RPMI8226 (cell line): Measurements from ENCODE around the gene ZNF573.
A peak's percentile ranks its signal among the peaks of the same experiment; 100 is the strongest.
"Not testable (repeated sequence)": the region's sequence is repeated elsewhere in the genome, so short reads cannot be mapped to it uniquely, and the experiment has no call there.

Source experiments
- DNase-seq: peaks from one replicate; pipeline ENCODE4 v3.0.0-alpha.2; 2015

ZNF573 gene

DNA sequence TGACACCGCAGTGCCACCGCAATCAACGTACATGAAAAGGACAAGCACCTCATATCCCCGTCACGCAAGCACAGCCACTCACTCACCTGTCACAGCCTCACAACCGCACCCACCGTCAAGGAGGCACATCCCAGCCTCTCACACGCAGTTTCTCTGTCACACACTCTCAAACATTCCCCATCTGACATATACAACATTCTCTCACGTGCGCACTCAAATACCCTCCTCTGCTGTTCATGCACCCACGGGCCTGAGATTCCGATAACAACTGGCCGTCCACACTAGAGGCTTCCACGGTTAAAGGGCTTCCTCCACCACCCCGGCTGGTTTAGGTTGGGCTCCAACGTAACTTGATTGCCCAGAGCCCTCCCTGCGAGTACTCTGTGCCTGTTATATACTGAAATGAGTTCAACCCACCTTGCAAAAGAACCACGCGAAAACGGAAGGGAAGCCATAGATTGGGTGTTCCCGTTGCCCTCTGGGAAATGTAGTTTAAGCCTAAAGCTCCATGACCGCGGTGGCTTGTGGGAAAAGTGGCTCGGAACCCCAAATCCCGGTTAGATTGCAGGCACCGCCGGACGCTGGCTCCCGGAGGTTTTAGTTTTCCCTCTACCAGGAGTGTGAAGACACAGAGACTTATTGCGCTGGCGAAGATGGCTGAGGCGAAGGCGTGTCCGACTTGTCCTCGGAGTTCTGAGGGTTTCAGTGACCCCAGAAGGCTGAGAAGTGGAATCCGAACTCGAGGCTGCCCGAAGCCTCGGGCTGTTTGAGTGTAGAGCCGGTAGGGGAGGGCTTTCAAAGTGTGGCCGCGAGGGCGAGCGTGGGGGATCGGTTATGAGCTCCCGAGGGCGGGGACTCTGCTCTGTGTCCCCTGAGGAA lies at the start of gene ZNF573:
Gene ZNF573 (minus strand): TSS at position 460 of the 879 bp plus-strand sequence. CDS start 5,857 bp downstream, outside the sequence.
- DNase-seq = peak; percentile 83

DNA sequence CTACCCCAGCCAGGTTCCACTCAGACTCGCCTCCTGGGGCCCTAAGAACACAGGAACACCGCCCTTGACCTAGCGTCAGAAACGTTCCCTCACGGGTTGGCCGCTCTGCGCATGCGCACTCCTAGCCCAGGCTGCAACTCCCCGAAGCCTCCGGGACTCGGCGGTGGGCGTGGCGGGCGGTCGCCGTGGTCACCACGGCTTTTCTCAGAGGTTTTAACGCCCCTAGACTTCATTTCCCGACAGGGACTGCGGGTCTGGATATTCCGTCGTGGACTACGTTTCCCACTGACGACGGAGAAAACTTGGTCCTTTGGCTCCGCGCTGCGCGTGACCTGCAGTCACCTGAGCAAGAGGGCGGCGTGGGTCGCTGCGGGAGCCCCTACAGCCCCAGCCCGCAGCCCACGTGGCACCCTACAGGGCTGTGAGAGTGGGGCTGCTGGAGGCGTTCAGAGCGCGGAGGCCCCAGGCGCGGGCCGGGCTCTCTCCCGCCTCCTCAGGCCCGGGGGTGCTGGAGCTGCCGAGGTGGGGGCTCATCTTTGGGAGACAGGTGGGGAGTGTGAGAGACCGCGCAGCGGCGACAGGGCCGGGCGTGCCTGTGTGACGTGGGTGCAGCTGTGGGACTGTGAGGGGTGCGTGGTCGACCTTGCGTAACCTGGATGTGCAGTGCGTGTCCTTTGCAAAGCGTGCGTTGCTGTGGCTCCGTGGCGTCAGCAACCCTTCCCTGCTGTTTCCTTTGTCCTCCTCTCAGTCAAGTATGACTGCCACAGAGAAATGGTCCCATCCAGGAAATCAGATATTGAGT lies 38.0 kb upstream of the ZNF573 start:
- no peak for DNase-seq

DNA sequence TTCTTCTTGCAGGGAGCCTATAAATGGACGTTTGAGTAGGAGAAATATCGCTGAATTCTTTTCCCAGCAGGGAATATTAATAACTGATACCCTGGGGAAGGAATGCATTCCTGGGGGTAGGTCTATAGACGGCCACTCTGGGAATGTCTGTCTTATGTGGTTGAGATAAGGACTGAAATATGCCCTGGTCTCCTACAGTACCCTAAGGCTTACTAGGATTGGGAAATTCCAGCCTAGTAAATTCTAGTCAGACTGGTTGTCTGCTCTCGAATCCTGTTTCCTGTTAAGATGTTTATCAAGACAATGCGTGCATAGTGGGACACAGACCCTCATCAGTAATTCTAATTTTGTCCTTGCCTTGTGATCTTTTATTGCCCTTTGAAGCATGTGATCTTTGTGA lies 36.2 kb upstream of the ZNF573 start:
- DNase-seq = not testable (repeated sequence)

DNA sequence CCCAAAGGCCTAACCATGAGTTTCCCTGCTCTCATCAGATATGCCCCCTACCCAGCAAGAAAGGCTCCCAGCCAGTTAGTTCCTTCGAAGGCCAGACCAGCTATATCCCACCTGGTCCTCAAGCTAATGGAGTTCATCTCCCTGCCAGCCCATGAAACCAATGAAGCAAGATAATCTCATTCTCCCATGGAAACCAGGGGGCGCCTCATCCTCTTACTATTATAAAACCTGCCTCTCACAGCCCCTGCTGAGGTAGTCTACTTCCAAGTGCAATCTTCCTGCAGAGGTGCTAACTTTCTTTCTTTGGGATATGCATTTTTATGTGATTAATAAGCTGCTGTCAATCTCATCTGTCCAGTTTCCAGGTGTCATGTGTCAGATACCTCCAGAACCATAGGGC lies 34.0 kb upstream of the ZNF573 start:
- DNase-seq = no peak

DNA sequence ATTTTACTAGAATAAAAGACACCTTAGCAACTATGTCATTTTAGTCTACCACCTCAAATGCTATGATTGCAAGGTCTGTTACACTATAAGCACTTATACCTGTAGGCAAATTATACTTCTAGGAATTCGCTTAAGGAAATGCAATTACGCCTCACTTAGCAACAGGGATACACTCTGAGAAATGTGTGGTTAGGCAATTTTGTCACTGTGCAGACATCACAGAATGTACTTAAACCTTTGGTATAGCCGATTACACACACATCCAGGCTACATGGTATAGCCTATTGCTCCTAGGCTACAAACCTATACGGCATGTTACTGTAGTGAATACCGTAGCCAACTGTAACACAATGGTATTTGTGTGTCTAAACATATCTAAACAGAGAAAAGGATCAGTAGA lies 30.0 kb upstream of the ZNF573 start:
- no peak for DNase-seq

DNA sequence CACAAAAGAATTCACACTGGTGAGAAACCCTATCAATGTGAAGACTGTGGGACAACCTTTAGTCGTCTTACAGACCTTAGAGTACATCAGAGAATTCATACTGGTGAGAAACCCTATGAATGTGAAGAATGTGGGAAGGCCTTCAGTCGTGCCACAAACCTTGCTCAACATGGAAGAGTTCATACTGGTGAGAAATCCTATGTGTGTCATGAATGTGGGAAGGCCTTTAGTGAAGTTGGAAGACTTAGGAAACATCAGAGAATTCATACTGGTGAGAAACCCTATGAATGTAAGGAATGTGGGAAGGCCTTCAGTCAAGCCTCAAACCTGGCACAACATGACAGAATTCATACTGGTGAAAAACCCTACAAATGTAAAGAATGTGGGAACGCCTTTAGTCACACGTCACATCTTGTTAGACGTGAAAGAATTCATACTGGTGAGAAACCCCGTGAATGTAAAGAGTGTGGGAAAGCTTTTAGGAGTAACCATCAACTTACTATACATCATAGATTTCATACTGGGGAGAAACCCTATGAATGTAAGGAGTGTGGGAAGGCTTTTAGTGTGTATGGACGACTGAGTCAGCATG lies 24.0 kb upstream of the ZNF573 start:
- no peak for DNase-seq

DNA sequence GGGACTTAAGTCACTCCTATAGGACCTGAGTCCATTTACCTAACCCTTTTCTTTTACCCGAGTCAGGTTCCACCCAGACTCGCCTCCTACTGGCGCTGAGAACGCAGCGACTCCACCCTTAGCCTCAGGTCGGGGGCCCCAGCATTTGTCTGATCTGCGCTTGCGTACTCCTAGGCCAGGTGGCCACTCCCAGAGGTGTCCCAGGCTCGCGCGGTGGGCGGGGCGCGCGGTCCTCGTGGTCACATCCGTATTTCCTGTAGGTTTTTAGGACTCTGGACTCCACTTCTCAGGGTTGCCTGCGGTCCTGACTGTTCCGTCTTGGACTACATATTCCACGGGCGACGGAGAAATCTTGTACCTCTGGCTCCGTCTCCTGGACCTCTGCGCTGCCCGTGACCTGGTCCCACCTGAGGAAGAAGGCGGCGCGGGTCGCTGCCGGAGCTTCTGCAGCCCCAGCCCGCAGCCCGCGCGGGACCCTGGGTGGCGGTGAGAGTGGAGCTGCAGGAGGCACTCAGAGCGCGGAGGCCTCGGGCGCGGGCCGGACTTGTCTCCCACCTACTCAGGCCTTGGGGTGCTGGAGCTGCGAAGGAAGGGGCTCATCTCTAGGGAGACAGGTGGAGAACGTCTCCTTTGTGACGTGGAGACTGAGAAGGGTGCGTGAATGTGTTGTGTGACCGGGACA lies 11.0 kb upstream of the ZNF573 start:
- DNase-seq = no peak

DNA sequence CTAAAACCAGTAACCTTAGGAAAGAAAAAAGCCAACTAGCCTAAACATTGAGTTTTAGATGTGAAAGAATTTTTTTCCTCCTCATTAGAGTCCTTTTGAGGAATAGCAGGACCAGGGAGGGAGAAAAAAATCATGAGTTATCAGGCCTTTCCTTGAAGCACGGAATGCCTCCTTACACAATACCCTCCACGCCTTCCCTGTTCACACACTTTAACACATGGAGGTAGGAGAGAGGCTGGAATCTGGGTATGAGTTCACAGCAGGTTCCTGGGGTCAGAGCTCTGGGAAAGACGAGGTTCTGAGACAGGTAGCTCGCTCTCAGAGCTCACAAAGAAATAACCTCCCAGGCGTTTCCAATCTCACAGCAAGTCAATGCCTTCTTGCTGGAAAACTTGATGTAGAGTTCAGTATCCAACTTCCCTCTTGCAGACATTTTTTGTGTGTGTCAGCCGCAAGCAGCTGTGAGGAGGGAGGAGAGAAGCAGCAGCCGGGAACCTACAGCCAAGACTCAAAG lies 716 bp downstream of the ZNF573 start:
- DNase-seq = no peak

DNA sequence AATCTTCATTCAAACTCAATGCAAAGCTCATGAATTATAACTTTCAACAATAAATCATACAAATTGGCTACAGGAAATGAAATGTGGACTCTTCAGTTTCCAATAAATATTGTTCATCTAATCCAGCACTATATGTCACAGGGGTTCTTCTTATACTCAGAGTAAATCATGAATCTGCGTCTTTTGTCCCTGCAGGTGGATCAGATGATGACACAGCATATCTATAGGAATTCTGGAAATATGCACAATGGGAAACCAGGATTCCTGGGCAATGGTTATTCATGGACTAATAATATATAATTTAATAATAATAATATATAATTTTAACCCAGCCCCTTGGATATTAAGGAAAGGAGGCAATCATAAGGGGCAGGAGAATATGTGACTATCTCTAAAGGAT lies 8.4 kb downstream of the ZNF573 start:
- no peak for DNase-seq

DNA sequence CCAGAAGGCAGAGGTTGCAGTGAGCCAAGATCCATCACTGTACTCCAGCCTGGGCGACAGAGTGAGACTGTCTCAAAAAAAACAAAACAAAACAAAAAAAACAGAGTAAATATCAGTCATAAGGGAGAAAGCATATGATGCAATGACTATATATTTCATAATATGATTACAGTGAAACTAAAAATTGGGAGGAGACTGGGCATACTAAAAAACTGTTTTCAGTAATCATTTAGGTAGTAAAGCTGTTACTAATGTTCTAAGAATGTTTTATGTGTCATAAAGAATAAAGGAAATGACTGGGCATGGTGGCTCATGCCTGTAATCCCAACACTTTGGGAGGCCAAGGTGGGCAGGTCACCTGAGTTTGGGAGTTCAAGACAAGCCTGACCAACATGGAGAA lies 15.9 kb downstream of the ZNF573 start:
- no peak for DNase-seq

DNA sequence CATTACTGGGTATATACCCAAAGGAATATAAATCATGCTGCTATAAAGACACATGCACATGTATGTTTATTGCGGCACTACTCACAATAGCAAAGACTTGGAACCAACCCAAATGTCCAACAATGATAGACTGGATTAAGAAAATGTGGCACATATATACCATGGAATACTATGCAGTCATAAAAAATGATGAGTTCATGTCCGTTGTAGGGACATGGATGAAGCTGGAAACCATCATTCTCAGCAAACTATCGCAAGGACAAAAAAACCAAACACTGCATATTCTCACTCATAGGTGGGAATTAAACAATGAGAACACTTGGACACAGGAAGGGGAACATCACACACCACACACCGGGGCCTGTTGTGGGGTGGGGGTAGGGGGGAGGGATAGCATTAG lies 21.7 kb downstream of the ZNF573 start:
- DNase-seq = not testable (repeated sequence)

DNA sequence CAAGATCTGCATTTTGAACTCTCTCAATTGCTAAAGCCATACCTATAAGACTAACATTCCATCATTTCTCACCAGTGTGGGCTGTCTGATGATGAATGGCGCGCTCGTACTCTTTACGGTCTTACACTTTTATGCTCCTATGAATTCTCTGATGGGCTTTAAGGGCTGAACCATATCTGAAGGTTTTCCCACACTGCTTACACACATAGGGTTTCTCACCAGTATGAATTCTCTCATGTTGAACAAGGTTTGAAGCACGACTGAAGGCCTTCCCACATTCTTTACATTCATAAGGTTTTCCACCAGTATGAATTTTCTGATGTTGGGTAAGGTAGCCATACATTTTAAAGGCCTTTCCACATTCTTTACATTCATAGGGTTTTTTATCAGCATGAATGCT lies 41.0 kb downstream of the ZNF573 start:
- DNase-seq = no peak

DNA sequence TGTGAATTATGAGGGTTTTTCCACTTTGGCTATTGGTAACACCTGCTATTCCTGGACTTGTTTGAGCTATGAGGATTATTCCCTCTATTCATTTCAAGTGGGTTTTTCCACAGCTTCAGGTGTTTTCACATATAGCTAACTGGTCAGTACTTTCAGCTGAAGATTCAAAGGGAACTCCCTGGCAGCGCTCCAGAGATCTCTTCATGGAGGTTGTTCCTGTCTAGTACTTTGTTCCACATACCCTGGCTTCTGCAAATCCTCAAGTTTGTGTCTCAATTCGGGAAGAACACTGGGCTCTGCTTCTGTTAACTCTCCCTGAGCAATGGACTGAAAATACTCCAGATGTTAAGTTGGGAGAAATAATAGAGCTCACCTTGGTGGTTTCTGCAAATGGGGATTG lies 54.2 kb downstream of the ZNF573 start:
- DNase-seq = no peak

DNA sequence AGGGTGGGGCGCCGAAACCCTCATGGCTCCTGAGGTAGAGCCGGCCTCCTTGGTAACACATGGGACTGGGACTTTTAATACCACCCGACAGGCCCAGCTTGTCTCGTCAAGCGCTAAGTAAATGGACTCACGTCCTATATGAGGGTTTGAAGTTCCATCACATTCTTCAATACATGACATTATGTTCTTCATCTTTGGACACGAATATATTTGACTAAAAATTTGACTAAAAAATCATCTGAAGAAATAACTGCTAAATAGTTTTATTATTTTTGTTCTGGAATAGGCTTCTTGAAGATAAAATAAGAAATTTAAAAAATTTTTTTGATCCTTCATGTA lies 59.5 kb downstream of the ZNF573 start:
- no peak for DNase-seq

DNA sequence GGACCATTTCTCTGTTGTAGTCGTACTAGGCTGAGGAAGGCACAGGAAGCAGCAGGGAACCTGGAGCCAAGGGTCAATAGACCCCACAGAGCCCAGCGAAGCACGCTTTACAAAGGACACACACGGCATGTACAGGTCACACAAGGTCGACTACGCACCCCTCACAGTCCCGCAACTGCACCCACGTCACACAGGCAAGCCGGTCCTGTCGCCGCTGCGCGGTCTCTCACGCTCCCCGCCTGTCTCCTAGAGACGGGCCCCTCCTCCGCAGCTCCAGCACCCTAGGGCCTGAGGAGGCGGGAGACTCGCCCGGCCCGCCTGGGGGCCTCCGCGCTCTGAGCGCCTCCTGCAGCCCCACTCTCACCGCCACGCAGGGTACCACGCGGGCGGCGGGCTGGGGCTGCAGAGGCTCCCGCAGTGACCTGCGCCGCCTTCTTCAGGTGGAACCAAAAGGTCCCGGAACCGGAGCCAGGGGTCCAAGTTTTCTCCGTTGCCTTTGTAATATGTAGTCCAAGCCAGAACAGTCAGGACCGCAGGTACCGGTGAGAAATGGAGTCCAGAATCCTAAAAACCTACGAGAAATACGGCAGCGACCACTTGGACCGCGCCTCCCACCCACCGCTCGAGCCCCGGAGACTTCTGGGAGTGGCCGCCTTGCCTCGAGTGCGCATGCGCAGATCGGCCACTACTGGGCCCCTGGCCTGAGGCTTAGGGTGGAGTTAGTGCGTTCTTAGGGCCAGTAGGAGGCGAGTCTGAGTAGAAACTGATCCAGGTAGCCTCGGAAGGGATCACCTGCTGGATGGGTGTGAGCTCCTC lies 60.1 kb downstream of the ZNF573 start, which contains the start of gene ZNF607:
Gene ZNF607 (minus strand): TSS at position 651 of the 816 bp plus-strand sequence. CDS start 8,143 bp downstream, outside the sequence.
- DNase-seq = peak; percentile 92

DNA sequence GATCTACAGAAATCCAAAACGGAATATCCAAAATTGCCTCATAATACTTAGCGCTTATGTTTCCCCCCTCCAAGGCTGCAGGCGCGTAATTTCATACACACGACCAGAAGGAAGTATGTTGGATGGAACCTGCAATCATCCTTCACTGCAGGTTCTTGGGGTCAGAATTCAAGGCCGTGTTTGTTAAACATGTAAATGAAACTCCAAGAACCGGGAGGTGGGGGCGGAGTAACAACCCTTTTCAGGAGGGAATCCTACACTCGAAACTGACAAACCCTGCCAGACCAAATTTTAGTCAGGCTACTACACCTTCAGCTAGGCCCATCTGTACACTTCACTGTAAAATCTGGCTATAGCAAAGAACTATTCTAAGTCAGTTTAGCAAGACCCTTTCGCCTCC lies 61.1 kb downstream of the ZNF573 start:
- DNase-seq = no peak

DNA sequence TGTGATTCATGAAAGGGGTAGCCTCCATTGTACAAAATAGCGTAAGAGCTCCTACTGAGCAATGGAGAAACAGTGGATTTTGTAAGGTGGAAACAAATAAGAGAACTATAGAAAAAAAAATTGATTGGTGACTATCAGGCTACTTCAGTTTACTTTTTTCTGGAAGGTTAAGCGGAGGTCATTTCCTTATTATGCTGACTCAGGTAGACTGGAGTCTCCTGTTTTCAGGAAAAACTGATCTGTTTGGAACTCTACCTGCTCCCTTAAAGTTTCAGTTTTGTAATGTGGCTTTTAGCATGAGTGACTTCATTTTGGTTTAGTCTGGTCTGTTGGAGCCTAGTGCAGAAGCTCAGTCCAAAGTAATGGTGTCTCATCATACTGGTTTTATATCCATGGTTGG lies 63.2 kb downstream of the ZNF573 start:
- DNase-seq = no peak

DNA sequence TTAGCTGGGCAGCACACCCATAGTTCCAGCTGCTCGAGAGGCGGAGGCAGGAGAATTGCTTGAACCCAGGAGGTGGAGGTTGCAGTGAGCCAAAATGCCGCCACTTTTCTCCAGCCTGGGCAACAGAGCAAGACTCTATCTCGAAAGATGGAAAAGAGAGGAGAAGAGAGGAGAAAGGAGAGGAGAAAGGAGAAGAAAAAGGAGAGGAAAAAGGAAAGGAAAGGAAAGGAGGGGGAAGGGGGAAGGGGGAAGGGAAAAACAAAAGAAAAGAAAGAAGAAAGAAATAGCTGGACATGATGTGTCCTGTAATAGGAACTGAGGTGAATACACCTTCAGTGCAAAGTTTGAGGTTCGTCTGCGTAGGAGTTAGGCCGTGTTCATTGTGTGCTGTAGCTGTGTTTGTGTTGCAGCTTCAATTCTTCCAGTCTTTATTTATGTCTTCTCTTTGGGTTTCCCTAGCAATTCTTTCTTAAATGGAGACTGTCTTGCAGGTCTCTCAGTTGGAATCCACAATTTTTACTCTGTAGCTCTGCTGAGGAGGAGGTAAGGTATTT lies 73.3 kb downstream of the ZNF573 start:
- no peak for DNase-seq

DNA sequence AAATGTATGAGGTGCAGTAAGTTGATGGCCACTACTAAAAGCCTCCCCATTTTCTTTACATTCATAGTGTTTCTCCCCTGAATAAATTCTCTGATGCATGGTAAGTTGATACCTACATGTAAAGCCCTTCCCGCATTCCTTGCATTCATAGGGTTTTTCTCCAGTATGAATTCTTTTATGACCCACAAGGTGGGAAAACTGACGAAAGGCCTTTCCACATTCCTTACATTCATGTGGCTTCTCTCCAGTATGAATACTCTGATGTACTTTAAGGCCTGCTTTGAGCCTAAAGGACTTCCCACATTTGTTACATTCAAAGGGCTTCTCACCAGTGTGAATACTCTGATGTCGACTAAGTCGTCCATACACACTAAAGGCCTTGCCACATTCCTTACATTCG lies 80.3 kb downstream of the ZNF573 start:
- DNase-seq = no peak

DNA sequence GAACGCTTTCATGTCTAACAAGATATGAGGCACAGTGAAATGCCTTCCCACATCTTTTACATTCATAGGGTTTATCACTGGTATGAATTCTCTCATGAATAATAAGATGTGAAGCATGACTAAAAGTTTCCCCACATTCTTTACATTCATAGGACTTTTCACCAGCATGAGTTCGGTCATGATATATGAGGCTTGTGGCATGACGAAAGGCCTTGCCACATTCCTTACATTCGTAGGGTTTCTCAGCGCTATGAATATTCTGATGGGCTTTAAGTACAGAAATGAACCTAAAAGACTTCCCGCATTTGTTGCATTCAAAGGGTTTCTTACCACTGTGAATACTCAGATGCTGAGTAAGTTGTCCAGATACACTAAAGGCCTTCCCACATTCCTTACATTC lies 81.2 kb downstream of the ZNF573 start:
- DNase-seq = no peak

DNA sequence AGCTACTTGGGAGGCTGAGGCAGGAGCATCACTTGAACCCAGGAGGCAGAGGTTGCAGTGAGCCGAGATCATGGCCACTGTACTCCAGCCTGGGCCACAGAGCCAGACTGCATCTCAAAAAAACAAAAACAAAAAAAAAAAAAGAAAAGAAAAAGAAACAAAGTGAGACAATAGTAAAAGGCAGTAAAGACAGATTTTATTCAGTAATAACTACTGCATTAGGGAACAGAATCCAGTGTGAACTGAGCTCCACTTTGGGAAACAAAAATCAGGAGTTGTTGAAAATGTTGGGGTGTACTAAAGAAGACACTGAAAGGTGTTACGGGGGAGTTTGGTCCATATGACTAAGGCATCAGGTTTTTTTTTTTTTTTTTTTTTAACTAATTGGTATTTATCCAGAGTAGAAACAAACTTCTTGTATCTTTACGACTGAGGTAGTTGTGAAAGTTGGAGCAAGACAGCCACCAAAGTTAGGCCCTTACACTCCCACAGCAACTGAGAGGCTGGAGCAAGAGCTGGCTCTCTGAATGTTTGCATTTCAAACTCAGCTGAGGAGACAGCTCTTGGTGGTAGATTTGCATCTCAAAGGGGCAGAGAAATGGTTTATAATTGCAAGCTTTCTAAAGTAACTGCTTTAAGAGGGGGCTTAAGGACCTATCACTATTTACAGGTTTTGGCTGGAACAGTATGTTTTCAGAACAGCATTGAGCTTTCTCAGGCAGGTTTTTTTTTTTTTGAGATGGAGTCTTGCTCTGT lies 84.1 kb downstream of the ZNF573 start:
- no peak for DNase-seq
